Smooth muscle cell (in vitro differentiated cells): Measurements from ENCODE around the gene POU3F3. TPM values are rescaled to one million over a fixed set of nuclear protein-coding genes. Genes with fewer than 3 reads are reported as not detected.

Experiments used
- DNase-seq: peaks from one replicate; lab custom pipeline; 2025; ENCODE audit not compliant: unreplicated experiment; lab: John Stamatoyannopoulos, UW
- H2AFZ ChIP-seq: fragments of 200-600 bp; sonication (generic); 2 replicates; pipeline ENCODE4 v1.6.0; 2016; ENCODE audit warnings: antibody characterized with exemption, low read depth, mild to moderate bottlenecking
- H3F3A ChIP-seq: fragments of 200-600 bp; sonication (generic); 2 replicates; pipeline ENCODE4 v1.6.0; 2017; ENCODE audit warnings: antibody characterized with exemption, low read depth
- H3K27ac ChIP-seq: fragments of 200-600 bp; sonication (generic); 2 replicates; pipeline ENCODE4 v1.5.1; 2016; ENCODE audit warnings: low read depth, mild to moderate bottlenecking
- H3K27me3 ChIP-seq: fragments of 200-600 bp; sonication (generic); 2 replicates; pipeline ENCODE4 v1.6.1; 2016; ENCODE audit warnings: low read depth, mild to moderate bottlenecking
- H3K36me3 ChIP-seq: fragments of 200-600 bp; sonication (generic); 2 replicates; pipeline ENCODE4 v1.5.1; 2016; ENCODE audit warnings: low read depth
- H3K4me1 ChIP-seq: fragments of 200-600 bp; sonication (generic); 2 replicates; pipeline ENCODE4 v1.5.1; 2016; ENCODE audit warnings: low read depth
- H3K4me2 ChIP-seq: fragments of 200-600 bp; sonication (generic); 2 replicates; pipeline ENCODE4 v1.6.0; 2016; ENCODE audit warnings: mild to moderate bottlenecking
- H3K4me3 ChIP-seq: fragments of 200-600 bp; sonication (generic); 2 replicates; pipeline ENCODE4 v1.5.1; 2016; ENCODE audit warnings: mild to moderate bottlenecking
- H3K79me2 ChIP-seq: fragments of 200-600 bp; sonication (generic); 2 replicates; pipeline ENCODE4 v1.6.0; 2016; ENCODE audit warnings: low read depth, mild to moderate bottlenecking
- H3K9ac ChIP-seq: fragments of 200-600 bp; sonication (generic); 2 replicates; pipeline ENCODE4 v1.6.0; 2016; ENCODE audit warnings: low read depth
- H3K9me3 ChIP-seq: fragments of 200-600 bp; sonication (generic); replicated peaks from 2 replicates; pipeline ENCODE4 v1.5.1; 2016; ENCODE audit warnings: low read depth
- H4K20me1 ChIP-seq: fragments of 200-600 bp; sonication (generic); 2 replicates; pipeline ENCODE4 v1.6.0; 2016; ENCODE audit warnings: low read depth
- WGBS: methylation state at CpG from one replicate; pipeline ENCODE4 v1.1.7; 2016; ENCODE audit warnings: low lambda C conversion rate; 5-methylcytosine and 5-hydroxymethylcytosine counted together
- polyA plus RNA-seq: library from polyadenylated mRNA; unstranded; fragments of >200 nt; fragmentation: Nextera tagmentation; extraction: Ambion mirVana; gene quantifications from 2 replicates; pipeline ENCODE4 v1.2.1, GENCODE V29; 2016
- total RNA-seq: library from RNA; depleted of rRNA; stranded (reverse); fragments of >200 nt; gene quantifications from 2 replicates; pipeline ENCODE4 v1.2.3, GENCODE V29; 2014
- TF ChIP-seq, protein P1 (sequence below): fragments of 200-600 bp; sonication (generic); IDR thresholded peaks from 2 replicates; pipeline ENCODE4 v1.5.1; 2017; ENCODE audit warnings: borderline replicate concordance, mild to moderate bottlenecking, antibody characterized with exemption; ENCODE audit not compliant: insufficient read depth, poor library complexity, severe bottlenecking

POU3F3 gene
- total and polyA plus RNA-seq, 2 experiments from 2014 or later: not detected

DNA sequence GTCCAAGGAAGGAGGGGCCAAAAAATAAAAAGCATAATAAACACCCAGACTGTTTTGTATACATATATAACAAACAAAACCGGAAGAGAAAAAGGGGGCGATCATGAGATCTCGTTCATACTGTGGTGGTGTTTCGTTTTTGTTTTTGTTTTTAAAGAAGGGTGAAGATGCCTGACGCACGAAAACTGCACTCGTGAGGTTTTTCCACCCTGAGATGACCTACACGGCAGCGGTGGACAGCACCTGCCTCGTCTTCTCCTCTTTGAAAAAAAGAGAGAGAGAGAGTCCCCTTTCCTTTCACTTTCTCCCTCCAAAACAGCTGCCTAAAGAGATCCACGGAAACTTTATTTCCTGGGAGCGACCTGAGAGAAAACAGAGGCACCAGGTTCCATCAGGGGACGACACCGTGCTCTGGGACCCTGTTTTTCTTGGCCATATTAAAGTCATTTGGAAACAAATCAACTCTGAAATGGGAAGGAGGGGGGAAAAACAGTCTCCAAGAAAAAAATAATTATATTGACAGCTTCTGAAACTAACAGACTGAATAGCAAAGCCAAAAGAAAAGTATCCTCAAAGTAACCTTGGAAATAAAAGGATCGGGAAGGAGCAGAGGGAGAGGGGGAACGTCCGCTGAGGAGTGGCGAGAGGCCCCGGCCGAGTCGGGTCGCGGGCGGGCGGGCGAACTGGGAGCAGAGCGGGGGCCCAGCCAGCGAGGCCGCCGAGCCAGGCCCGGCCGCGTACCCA is 3.5 kb downstream of the POU3F3 start:
- no peak overlapping the region for H3K27ac ChIP-seq
- H3K36me3 ChIP-seq: no peaks in the 10 kb centered on the region
- no peaks in the 10 kb centered on the region for H3K79me2 ChIP-seq
- WGBS: 2% methylated on average over 30 of the region's 33 CpGs
- TF ChIP-seq, protein P1, sequence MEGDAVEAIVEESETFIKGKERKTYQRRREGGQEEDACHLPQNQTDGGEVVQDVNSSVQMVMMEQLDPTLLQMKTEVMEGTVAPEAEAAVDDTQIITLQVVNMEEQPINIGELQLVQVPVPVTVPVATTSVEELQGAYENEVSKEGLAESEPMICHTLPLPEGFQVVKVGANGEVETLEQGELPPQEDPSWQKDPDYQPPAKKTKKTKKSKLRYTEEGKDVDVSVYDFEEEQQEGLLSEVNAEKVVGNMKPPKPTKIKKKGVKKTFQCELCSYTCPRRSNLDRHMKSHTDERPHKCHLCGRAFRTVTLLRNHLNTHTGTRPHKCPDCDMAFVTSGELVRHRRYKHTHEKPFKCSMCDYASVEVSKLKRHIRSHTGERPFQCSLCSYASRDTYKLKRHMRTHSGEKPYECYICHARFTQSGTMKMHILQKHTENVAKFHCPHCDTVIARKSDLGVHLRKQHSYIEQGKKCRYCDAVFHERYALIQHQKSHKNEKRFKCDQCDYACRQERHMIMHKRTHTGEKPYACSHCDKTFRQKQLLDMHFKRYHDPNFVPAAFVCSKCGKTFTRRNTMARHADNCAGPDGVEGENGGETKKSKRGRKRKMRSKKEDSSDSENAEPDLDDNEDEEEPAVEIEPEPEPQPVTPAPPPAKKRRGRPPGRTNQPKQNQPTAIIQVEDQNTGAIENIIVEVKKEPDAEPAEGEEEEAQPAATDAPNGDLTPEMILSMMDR: no peak
- H3F3A ChIP-seq: no peaks in the 10 kb centered on the region
- peaks cover 14% of the 10 kb centered on the region for H3K4me1 ChIP-seq
- no peak overlapping the region for H2AFZ ChIP-seq
- peak overlapping the region; percentile 21 for H3K4me3 ChIP-seq
- H3K27me3 ChIP-seq: peaks cover 90% of the 10 kb centered on the region
- H3K9ac ChIP-seq: no peak overlapping the region
- no peak for DNase-seq
- no peaks in the 10 kb centered on the region for H4K20me1 ChIP-seq
- H3K9me3 ChIP-seq: no peaks in the 10 kb centered on the region
- H3K4me2 ChIP-seq: peak overlapping the region; percentile 63

DNA sequence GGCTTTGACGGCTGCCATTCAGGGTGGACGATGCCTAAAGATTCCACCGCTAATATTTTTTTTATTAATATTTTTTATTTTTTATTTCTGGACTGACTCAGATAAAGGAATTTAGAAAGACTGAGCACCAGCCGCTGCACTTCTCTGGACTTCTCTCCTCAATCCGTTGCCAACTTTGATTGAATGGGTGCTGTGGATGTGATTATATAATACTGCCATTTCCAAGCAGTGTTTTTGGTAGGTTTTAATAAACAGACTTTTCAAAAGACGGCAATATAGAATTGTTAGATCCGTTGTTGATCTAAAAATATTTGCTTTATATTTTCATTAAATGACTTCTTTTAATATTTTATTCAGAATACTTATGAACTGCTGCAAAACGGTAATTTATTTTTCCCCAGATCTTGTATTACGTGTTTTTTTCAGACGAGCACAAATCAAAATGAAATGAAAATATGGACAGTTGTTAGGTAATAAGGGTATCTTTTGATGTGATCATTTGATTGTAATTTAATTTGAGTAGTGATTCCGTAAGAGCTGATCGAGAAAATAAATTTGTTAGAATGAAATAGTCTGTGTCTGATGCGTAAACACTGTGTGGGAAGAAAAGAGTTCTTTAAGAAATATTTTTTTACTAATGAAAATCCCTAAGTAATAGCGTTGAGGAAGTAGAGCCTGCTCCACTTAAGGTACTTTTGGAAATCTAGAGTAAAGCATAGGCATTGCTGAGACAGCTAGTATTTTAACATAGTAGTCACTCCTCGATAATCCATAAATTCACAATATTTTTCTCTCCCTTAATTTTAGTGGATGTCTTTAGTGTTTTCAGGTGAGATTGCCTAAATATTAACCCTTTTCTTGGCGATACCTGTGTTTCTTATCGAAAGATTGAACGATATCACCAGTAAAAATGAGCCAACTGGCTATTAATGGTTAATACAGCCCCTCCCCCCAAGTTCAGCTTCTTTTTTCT is 4.4 kb downstream of the POU3F3 start:
- no peaks in the 10 kb centered on the region for H4K20me1 ChIP-seq
- H3K9me3 ChIP-seq: no peaks in the 10 kb centered on the region
- no peak overlapping the region for H3K9ac ChIP-seq
- H3K27ac ChIP-seq: no peak overlapping the region
- no peak overlapping the region for H3K4me2 ChIP-seq
- no peaks in the 10 kb centered on the region for H3F3A ChIP-seq
- no peak overlapping the region for H2AFZ ChIP-seq
- TF ChIP-seq, protein P1: no peak
- WGBS: 9% methylated on average over 18 of the region's 18 CpGs
- no peaks in the 10 kb centered on the region for H3K79me2 ChIP-seq
- no peaks in the 10 kb centered on the region for H3K36me3 ChIP-seq
- peaks cover 13% of the 10 kb centered on the region for H3K4me1 ChIP-seq
- H3K27me3 ChIP-seq: peaks cover 90% of the 10 kb centered on the region
- no peak for DNase-seq
- H3K4me3 ChIP-seq: no peak overlapping the region

DNA sequence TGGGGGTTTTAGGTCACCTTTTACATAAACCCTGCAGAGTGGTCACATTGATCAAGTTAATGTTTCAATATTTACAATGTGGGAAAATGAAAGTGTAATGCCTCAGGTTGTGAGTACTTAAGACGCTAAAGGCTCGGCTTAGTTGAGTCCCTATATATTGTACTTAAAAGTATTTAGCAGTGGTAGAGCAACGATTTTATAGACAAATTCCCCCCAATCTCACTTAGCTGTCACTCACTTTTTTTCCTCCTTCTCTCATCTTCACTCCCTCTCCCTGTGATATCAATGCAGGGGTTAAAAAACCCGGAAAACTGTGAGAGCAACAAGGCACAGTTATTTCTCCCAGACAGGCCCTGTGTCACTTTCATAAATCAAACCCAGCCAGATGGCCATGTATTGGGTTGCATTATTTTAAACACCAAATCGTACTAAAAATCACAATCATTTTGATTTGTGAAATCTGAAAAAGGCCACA is 5.4 kb downstream of the POU3F3 start:
- H3K4me2 ChIP-seq: no peak overlapping the region
- 12% methylated on average over 5 of the region's 5 CpGs for WGBS
- no peaks in the 10 kb centered on the region for H3K36me3 ChIP-seq
- H3K79me2 ChIP-seq: no peaks in the 10 kb centered on the region
- H3K27me3 ChIP-seq: peaks cover 90% of the 10 kb centered on the region
- no peak overlapping the region for H3K27ac ChIP-seq
- H3K4me1 ChIP-seq: peaks cover 17% of the 10 kb centered on the region
- H3F3A ChIP-seq: no peaks in the 10 kb centered on the region
- TF ChIP-seq, protein P1: no peak
- no peaks in the 10 kb centered on the region for H3K9me3 ChIP-seq
- DNase-seq: no peak
- no peak overlapping the region for H2AFZ ChIP-seq
- H3K9ac ChIP-seq: no peak overlapping the region
- H4K20me1 ChIP-seq: no peaks in the 10 kb centered on the region
- H3K4me3 ChIP-seq: no peak overlapping the region
